NK-92 (cell line): ENCODE data around the gene CNGA1.
"Not testable (repeated sequence)": the region's sequence is repeated elsewhere in the genome, so short reads cannot be mapped to it uniquely, and the experiment has no call there.

Experiments used
- DNase-seq: peaks from one replicate; lab custom pipeline; 2025; ENCODE audit not compliant: unreplicated experiment; lab: John Stamatoyannopoulos, UW

The CNGA1 gene

GRCh38 chr4:47972721-47973120 lies 43.8 kb downstream of the CNGA1 start:
- no peak for DNase-seq

DNA sequence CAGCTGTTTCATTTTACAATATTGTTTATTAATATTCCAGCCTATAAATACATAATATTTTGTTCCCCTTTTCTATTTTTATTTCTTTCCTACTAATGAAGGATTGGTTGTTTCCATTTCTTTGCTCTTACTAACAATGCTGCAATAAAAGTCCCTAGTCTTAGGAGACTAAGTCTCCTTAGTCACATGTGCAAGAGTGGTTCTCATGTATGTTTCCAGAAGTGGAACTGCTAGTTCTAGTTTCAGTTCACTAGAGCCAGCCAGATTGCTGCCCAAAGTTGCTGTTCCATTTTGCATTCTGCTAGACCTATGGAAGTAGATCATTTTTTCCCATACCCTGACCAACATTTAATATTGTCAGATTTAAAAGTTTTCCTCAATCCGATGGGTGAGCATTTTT lies 44.3 kb downstream of the CNGA1 start:
- DNase-seq = no peak

GRCh38 chr4:47968847-47969246 lies 47.6 kb downstream of the CNGA1 start:
- no peak for DNase-seq

GRCh38 chr4:47954677-47955076 lies 61.8 kb downstream of the CNGA1 start:
- no peak for DNase-seq

DNA sequence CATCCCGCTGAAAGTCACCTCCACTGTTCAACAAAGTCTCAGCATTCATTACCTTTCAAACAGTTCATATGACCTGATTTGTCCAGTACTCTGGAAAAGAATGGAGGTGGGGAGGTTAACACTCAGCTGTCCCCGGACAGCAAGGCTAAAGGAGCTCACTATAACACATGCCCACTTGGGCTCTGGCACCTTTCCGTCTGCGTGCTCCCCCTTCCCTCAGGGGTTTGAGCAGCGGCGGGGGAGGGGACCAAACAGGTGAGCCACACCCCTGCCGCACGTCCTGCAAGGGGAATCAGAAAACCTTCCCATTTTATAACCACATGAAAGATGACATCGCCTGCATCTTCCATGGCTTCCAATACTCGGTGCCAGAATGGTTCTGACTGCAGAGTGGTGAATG lies 62.2 kb downstream of the CNGA1 start:
- no peak for DNase-seq

DNA sequence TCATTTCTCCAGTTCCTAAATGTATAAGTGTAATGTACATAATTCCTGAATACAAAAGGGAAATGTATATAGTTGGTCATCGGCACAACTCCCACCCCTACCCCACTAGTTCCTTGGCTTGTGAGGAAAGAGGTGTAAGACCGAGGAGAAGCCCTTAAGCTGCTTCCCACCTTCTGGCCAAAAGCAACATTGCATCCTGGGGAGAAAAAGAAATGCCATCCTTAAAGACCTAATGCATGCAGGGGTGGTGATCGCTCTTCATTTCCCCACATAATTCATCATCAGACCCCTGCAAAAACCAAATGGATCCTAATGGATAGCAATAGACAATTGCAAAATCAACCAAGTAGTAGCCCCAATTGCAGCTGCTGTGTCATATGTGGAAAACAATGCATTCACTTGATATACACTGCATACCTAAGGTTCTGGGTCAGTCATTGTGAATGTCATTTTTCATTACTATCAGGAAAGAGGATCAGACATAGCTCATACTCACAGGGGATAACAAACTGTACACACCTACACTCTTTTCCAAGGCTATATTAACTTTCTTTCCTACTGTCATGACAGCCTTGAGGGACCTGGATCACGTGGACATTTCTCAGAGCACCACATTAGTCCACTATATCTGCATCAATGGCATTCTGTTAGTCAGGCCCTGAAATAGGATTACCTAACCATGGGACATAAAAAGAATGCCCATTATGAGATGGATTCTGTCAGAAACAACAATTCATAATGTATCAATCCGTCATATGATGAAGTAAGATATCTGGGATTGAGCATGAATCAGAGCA lies 70.4 kb downstream of the CNGA1 start:
- no peak for DNase-seq

DNA sequence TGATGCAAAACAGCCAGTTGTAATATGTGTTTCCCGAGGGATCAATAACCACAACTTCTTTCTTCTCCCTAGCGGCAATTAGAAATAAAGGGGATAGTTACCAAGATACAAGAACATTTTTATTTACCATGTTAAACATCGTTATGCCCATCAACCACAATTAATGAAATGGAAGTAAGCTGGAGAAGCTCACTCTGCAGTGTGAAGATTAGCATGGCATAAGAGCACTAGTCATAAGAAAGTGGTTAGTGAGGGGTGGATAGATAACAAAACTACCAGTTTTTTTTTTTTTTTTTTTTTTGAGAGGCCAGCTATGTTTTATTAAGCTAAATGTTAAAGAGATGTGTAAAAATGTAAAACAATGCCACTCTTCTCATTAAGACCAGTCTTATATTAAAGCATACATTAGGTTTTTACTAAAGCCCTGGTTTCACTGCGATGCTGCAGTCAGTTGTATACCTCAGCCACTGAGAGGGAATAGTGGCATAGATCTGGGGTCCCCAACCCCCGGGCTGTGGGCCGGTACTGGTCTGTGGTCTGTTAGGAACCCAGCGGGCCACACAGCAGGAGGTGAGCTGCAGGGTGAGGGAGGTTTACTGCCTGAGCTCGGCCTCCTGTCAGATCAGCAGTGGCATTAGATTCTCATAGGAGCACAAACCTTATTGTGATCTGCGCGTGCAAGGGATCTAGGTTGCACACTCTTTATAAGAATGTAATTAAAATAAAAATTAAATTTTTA lies 74.2 kb downstream of the CNGA1 start:
- DNase-seq = no peak

- DNase-seq = no peak
Measured at GRCh38 chr4:47939456-47939855, 77.0 kb downstream of the CNGA1 start.

DNA sequence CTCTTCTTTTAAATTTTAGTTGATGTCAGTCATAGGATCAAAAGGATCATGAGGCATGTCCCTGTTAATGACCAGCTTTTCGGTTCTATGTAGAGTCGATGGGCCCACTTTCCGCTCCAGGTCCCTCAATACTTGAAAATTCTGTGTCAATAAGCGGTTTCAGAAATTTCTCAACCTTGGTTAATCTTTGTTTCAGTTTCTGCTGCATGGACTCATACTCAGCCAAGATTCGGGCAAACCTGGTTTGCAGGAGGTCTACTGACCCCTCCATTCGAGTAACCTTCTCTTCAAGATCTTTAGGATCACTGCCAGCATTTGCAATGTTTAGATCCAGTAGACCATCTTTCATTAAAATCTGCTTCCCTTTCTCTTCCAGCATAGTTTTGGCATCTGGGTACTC lies 80.1 kb downstream of the CNGA1 start:
- no peak for DNase-seq

DNA sequence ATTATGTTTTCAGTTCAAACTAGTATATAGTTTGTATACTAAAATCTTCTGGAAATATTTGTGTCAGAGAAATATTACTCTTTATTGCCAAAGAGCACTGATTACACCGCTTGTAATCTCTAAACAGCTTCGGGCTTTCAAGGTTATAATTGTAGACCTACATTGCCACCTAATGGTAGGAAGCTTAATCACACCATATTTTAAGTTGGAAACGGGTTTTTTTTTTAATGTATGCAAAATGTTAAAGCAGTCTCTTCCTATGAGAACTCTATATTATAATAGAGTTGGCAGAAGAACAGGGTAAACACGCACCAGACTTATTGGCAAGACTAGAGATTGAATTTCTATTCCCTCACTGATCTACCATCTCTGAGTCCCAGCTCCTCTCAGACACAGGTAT lies 82.6 kb downstream of the CNGA1 start:
- DNase-seq = no peak

GRCh38 chr4:47930971-47931804 lies 85.3 kb downstream of the CNGA1 start:
- DNase-seq = no peak

GRCh38 chr4:47929682-47930201 lies 86.7 kb downstream of the CNGA1 start:
- DNase-seq = no peak

DNA sequence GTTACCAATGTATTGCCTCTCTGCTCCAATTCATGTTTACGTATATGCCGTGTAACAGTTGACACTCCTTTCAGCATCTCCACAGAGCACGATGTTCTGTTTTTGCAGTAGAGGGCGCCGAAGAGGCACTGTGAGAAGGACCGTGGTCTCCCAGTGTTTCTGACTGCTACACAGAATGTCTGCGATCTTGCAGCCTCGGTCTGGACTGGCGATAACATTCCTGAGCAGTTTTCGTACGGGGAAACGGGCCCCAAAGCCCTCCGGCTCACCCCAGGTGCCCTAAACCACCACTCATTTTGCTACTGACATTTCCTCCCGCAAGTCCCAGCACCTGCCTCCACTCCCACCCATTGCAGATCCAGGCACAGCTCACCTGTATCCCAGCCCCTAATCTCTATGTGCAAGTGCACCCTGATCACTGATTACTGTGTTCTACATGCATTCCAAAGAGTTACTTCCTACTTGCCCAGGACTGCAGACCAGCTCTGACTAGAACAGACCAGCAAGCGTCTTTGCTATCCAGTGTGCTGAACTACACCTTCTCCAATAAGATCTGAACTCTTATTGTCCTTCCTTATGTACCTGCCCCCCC lies 89.7 kb downstream of the CNGA1 start:
- no peak for DNase-seq

GRCh38 chr4:47923261-47923608 lies 93.2 kb downstream of the CNGA1 start:
- DNase-seq = not testable (repeated sequence)

DNA sequence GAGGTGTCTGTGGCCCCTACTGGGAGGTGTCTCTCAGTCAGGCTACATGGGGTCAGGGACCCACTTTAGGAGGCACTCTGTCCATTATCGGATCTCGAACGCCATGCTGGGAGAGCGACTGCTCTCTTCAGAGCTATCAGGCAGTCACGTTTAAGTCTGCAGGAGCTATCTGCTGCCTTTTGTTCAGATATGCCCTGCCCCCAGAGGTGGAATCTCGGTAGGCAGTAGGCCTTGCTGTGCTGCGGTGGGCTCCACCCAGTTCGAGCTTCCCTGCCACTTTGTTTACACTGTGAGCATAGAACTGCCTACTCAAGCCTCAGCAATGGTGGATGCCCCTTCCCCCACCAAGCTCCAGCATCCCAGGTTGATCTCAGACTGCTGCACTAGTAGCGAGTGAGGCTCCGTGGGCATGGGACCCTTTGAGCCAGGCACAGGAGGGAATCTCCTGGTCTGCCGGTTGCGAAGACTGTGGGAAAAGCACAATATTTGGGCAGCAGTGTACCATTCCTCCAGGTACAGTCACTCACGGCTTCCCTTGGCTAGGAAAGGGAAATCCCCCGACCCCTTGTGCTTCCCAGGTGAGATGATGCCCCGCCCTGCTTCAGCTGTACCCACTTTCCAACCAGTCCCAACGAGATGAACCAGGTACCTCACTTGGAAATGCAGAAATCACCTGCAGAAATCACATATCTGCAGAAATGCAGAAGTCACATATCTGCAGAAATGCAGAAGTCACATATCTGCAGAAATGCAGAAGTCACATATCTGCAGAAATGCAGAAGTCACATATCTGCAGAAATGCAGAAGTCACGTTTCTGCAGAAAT lies 93.8 kb downstream of the CNGA1 start:
- DNase-seq = not testable (repeated sequence)

DNA sequence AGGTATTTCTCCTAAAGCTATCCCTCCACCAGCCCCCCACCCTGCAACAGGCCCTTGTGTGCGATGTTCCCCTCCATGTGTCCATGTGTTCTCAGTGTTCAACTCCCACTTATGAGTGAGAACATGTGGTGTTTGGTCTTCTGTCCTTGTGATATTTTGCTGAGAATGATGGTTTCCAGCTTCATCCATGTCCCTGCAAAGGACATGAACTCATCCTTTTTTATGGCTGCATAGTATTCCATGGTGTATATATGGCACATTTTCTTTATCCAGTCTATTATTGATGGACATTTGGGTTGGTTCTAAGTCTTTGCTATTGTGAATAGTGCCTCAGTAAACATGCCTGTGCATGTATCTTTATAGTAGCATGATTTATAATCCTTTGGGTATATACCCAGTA lies 99.3 kb downstream of the CNGA1 start:
- not testable (repeated sequence) for DNase-seq

GRCh38 chr4:47915378-47915777 lies 101.1 kb downstream of the CNGA1 start:
- DNase-seq = no peak

DNA sequence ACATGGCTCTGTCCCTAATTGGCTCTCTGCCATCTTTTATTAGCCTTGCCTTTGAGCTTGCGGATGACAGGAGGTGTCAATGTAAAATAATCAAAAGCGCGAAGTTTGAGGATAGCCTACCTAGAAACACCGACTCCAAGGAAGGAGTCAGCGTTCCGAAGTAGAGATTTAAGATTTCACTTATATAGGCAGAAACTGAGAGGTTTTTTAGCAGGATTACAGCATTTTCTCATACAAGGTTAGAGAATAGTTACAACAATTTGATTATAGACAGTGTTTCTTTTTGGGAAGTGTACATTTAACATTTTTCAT lies 101.6 kb downstream of the CNGA1 start:
- DNase-seq = no peak

DNA sequence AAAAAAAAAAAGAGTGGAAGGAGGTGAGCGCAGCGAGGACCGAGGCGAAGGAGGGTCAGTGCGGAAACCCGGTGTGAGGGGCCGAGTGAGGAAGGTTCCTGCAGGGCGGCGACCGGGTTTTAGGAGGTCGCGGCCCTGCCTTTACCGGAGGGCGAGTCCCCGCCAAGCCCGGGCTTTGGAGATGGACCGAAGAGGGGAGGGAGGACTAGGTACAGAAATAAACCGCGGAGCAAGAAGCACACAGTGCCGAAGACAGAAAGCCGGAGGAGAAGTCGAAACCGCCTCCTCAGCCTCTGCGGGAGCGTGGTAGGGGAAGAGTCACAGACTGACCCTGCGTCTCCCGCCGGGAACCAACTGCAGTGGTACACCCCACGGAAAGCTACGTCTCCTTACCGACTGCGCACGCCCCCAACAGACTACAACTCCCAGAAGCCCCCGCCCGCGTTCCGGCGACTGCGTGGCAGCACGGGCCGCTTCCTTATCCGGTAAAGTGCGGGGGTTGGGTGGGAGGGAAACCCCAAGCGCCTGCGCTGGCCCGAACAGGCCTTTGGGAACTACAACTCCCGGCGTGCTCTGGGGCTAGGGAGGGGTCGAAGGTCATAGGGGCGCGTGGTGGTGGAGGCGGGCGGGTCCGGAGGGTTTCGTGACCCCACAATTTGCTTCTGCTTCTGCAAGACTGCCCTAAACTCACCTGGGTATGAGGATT lies 102.1 kb downstream of the CNGA1 start, which contains the start of gene NFXL1:
Gene NFXL1 (minus strand): TSS at position 364 of the 706 bp plus-strand sequence. CDS start 380 bp downstream, outside the sequence.
- peak; percentile 80 for DNase-seq

DNA sequence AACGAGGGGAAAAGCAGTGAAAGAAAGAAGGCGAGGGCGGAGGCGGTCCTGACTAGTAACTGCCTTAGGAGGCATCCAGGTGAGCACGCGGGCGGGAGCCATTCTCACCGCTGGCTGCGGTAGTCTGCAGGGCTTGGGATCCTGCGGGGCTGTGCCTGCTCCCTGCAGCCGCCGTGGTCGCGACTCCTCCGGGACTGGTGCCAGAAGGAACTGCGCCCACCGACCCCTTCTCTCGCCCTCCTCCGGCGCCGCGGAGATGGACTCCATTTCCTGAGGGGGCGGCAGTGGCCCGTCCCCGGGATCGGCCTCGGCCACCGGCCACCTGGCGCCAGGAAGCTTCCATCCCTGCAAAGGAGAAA lies 102.6 kb downstream of the CNGA1 start:
- no peak for DNase-seq
